D721Med (cell line): ENCODE results near the gene CNTNAP2.

Source experiments
- DNase-seq: peaks from one replicate; pipeline ENCODE4 v3.0.0; 2011; ENCODE audit warnings: low spot score; ENCODE audit not compliant: insufficient read length
- FAIRE-seq: peaks from 2 replicates; lab custom pipeline; 2011; peaks lifted over from hg19 to GRCh38; lab: Jason Lieb, UNC
- TF ChIP-seq, protein P1 (sequence below): IDR thresholded peaks from 2 replicates; pipeline ENCODE4 v1.5.1; 2012; ENCODE audit warnings: mild to moderate bottlenecking, control low read depth; ENCODE audit not compliant: insufficient read depth; ENCODE audit errors: missing control alignments

CNTNAP2 gene

DNA sequence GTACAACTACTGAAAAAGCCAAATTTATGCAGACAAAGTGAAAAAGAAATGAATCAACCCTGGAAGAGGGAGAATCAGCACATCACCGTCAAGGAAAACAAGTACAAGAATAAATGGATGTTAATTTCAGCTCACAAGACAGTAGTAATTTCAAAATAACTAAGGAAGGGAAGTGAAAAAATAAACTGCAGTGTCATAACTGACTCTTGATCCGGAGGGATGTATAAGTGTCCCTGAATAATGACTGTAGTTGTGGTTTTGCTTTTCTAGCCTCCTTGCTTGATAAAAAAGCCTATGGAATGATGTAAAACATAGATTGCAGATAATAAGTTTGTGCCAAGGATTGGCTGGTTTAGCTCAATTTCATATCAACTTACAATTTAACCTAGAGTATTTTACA is 1752.9 kb downstream of the CNTNAP2 start:
- no peak for DNase-seq
- FAIRE-seq: no peak
- TF ChIP-seq, protein P1, sequence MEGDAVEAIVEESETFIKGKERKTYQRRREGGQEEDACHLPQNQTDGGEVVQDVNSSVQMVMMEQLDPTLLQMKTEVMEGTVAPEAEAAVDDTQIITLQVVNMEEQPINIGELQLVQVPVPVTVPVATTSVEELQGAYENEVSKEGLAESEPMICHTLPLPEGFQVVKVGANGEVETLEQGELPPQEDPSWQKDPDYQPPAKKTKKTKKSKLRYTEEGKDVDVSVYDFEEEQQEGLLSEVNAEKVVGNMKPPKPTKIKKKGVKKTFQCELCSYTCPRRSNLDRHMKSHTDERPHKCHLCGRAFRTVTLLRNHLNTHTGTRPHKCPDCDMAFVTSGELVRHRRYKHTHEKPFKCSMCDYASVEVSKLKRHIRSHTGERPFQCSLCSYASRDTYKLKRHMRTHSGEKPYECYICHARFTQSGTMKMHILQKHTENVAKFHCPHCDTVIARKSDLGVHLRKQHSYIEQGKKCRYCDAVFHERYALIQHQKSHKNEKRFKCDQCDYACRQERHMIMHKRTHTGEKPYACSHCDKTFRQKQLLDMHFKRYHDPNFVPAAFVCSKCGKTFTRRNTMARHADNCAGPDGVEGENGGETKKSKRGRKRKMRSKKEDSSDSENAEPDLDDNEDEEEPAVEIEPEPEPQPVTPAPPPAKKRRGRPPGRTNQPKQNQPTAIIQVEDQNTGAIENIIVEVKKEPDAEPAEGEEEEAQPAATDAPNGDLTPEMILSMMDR: no peak

DNA sequence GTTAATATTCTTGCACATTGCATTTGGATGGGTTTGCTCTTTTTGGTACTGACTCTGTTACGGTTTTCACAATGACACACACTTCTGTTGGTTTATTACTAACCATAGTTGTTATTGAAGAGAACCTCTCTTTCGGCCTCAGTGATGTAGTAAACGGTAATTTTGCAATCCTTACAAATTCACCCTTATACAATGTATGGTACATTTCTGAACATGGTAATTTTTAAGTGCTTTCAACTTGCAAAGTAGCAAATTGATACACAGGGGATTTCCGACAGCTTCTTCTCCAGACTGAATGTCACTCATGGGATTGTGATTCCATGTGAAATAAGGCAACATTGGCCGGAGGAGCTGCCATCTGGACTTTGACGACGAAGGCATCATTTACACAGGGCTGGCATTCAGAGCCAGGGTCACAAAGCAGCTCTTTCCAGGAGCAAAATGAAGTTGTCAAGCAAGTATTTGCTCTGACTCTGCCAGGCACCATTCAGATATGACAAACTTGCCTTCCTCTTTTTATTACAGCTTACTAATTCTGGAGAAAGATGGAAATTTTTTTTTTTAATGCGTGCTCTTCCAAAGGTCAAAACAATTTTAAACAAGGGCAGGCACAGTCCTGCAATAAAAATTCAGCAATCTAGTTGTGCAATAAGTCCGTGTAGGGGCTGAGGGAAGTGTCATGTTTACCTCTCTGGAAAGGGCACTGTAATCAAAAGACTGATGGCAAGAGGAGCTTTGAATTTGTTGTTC is 1762.5 kb downstream of the CNTNAP2 start:
- FAIRE-seq (no peak), DNase-seq (no peak)
- TF ChIP-seq, protein P1: no peak

- TF ChIP-seq, protein P1: no peak
- FAIRE-seq (no peak), DNase-seq (no peak)
Measured at GRCh38 chr7:147885869-147886268, 1769.3 kb downstream of the CNTNAP2 start.

DNA sequence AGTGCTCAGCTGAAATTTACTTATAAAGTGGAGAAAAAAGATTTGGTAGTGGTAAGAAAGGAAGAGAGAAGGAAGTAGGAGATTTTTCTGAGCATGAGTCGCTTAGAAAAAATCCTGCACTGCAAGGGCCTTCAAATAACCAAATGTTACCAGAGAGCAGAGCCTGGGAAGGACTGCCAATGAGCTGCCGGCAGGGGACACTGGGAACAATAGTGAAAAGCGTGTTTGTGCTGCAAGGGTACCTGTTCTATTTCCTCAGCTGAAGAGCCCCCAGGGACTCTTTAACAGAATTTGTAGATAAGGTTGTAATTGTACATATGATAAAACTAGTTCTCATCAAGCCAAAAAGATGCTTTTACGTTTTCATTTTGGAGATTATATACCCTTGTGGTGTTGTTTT is 1777.7 kb downstream of the CNTNAP2 start:
- FAIRE-seq: no peak

GRCh38 chr7:147896121-147896520 is 1779.5 kb downstream of the CNTNAP2 start:
- TF ChIP-seq, protein P1: no peak
- FAIRE-seq: no peak
- DNase-seq: no peak

More for the DNA sequence above, 1777.7 kb downstream of the CNTNAP2 start:
- TF ChIP-seq, protein P1: no peak
- no peak for DNase-seq

- FAIRE-seq (no peak), DNase-seq (no peak)
- TF ChIP-seq, protein P1: no peak
Measured at GRCh38 chr7:147903536-147904218, 1787.1 kb downstream of the CNTNAP2 start.

DNA sequence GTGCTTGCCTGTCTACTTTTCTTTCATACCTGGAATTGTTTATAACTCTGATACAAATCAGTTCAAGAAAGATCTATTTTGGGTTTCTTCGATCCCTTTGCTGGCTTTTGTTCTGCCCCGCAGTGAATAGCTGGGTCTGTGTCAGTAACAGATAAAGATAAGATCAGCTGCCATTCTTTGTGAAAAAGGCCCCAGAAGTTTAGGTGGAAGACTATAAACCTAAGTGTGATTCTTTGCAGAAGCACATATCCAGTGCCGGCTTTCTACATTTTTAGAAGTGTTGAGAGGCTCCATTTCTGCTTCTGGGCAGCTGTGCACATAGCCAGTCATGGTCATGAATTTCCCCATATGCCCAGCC is 1787.6 kb downstream of the CNTNAP2 start:
- TF ChIP-seq, protein P1: no peak
- DNase-seq: no peak
- FAIRE-seq: no peak
